Right kidney (tissue), 9 donors: ENCODE data around the gene TP53RK.

Source experiments
- DNase-seq: peaks from one replicate; pipeline ENCODE4 v3.0.0-alpha.2; 2016
- long read RNA-seq, 8 donors: transcript quantifications; one replicate each; lab custom pipeline, GENCODE V29; 2026

Gene TP53RK
- long read RNA-seq, donor 1, transcript TP53RK-202 (2 exons, 3,515 nt) = major isoform, 15 of 15 reads
- long read RNA-seq, donor 1, partial matches to known transcripts = 0 of 15 reads
- long read RNA-seq, donor 1, other reads (novel, unspliced or antisense) = 0 of 15 reads
- long read RNA-seq, donor 2, transcript TP53RK-202 (2 exons, 3,515 nt) = major isoform, 12 of 15 reads
- long read RNA-seq, donor 2, partial matches to known transcripts = 0 of 15 reads
- long read RNA-seq, donor 2, other reads (novel, unspliced or antisense) = 0 of 15 reads
- long read RNA-seq, donor 3, transcript TP53RK-202 (2 exons, 3,515 nt) = major isoform, 12 of 12 reads
- long read RNA-seq, donor 3, partial matches to known transcripts = 0 of 12 reads
- long read RNA-seq, donor 3, other reads (novel, unspliced or antisense) = 0 of 12 reads
- long read RNA-seq, donor 4, transcript TP53RK-202 (2 exons, 3,515 nt) = major isoform, 11 of 11 reads
- long read RNA-seq, donor 4, partial matches to known transcripts = 0 of 11 reads
- long read RNA-seq, donor 4, other reads (novel, unspliced or antisense) = 0 of 11 reads
- long read RNA-seq, donor 5, transcript TP53RK-202 (2 exons, 3,515 nt) = major isoform, 11 of 12 reads
- long read RNA-seq, donor 5, partial matches to known transcripts = 0 of 12 reads
- long read RNA-seq, donor 5, other reads (novel, unspliced or antisense) = 0 of 12 reads
- long read RNA-seq, donor 6, transcript TP53RK-202 (2 exons, 3,515 nt) = major isoform, 14 of 15 reads
- long read RNA-seq, donor 6, partial matches to known transcripts = 0 of 15 reads
- long read RNA-seq, donor 6, other reads (novel, unspliced or antisense) = 0 of 15 reads
- long read RNA-seq, donor 7, transcript TP53RK-202 (2 exons, 3,515 nt) = major isoform, 24 of 24 reads
- long read RNA-seq, donor 7, partial matches to known transcripts = 0 of 24 reads
- long read RNA-seq, donor 7, other reads (novel, unspliced or antisense) = 0 of 24 reads
- long read RNA-seq, donor 8, transcript TP53RK-202 (2 exons, 3,515 nt) = major isoform, 14 of 15 reads
- long read RNA-seq, donor 8, partial matches to known transcripts = 0 of 15 reads
- long read RNA-seq, donor 8, other reads (novel, unspliced or antisense) = 0 of 15 reads

DNA sequence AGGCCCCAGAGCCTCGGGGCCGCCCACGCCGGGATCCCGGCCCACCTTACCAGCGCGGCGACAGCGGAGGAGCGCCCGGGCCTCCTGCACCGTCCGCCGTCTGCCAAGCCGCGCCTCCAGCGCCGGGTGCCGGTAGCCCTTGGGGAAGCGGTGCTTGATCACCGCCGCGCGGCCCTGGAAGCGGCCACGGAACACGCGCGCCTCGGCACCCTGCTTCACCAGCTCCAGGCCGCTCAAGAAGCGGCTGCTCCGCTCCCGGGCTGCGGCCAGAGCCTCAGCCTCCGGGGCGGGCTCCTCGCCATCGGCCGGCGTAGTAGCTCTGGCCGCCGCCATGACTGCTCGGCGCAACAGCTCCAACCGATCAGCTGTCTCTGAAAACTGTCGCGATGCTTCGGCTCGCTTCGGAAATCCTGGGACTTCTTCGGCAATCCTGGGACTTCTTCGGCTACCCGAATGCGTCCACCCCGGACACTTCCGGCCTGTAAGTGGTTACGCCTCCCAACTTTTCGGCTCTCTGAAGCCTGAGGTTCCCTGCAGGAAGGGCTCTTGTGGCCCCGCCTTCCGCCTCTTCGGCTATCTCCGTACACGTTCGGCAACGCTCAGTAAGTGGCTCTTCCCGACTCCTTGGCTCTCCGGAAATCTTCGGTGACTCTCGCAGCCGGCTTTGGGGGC is at the start of gene TP53RK:
Gene TP53RK (minus strand): TSS at position 363 of the 672 bp plus-strand sequence. CDS start 30 bp downstream, at position 333.
- peak; percentile 98 for DNase-seq

- DNase-seq = no peak
These were observed 46.2 kb upstream of the TP53RK start for GRCh38 chr20:46735436-46735835.

DNA sequence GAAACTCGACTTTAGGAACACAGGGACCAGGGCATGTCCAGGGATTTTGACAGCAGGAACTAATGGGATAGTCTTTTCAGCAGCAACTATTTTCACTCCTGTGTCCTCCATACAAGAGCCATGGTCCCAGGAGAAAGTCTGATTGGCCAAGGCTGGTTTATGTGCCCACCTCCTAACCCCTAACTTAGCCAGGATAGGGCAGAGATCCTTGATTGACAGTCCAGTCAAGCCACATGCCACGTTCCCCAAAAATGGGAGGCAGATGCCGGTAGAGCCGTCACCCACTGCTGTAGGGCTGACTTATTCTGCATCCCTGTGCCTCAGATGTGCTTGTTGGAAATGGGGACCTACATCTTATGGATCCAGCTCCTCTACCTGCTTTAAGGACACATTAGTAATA is 42.5 kb upstream of the TP53RK start:
- DNase-seq = no peak

DNA sequence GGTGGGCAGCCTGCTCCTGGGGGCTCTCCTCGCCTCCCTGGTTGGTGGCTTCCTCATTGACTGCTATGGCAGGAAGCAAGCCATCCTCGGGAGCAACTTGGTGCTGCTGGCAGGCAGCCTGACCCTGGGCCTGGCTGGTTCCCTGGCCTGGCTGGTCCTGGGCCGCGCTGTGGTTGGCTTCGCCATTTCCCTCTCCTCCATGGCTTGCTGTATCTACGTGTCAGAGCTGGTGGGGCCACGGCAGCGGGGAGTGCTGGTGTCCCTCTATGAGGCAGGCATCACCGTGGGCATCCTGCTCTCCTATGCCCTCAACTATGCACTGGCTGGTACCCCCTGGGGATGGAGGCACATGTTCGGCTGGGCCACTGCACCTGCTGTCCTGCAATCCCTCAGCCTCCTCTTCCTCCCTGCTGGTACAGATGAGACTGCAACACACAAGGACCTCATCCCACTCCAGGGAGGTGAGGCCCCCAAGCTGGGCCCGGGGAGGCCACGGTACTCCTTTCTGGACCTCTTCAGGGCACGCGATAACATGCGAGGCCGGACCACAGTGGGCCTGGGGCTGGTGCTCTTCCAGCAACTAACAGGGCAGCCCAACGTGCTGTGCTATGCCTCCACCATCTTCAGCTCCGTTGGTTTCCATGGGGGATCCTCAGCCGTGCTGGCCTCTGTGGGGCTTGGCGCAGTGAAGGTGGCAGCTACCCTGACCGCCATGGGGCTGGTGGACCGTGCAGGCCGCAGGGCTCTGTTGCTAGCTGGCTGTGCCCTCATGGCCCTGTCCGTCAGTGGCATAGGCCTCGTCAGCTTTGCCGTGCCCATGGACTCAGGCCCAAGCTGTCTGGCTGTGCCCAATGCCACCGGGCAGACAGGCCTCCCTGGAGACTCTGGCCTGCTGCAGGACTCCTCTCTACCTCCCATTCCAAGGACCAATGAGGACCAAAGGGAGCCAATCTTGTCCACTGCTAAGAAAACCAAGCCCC is 36.2 kb upstream of the TP53RK start:
- DNase-seq = no peak

DNA sequence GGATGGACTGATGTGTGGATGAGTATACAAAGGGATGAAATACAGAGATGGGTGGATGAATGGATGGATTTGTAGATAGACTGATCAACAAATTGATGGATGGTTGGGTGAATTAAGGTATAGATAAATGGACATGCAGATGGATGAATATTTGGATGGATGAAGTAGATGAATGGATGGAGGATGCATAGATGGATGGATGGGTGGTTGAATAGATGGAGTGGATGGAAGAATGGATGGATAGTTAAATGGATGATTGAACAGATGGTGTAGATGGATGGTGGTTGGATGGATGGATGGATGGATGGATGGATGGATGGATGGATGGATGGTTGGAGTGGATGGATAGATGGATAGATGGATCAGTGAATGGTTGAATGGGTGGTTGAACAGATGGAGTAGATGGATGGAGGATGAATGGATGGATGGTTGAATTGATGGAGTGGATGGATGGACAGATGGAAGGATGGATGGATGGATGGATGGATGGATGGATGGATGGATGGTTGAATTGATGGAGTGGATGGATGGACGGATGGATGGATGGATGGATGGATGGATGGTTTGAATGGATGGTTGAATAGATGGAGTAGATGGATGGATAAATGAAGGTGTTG is 35.2 kb upstream of the TP53RK start:
- no peak for DNase-seq

- no peak for DNase-seq
These were observed 33.8 kb upstream of the TP53RK start for GRCh38 chr20:46723039-46723438.

GRCh38 chr20:46722450-46722849 is 33.2 kb upstream of the TP53RK start:
- DNase-seq = no peak

GRCh38 chr20:46721476-46721875 is 32.2 kb upstream of the TP53RK start:
- no peak for DNase-seq

- no peak for DNase-seq
These were observed 31.7 kb upstream of the TP53RK start for GRCh38 chr20:46720776-46721425.

DNA sequence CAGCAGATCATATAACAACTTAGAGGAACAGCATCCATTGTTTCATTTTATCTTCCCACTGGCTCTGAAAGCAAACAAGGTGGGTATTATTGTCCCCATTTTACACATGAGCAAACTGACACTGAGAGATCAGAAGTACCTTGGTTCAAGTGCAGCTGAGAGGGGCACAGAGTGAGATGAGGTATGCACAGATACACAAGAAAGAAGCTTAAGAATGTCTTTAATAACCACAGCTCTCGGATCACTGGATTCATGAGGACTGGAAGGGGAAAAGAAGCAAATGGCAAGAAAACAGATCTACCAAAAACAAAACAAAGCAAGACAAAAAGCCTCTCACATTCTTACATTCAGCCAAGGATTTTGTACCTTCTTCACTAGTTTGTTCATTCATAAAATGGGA is 30.8 kb upstream of the TP53RK start:
- DNase-seq = no peak

DNA sequence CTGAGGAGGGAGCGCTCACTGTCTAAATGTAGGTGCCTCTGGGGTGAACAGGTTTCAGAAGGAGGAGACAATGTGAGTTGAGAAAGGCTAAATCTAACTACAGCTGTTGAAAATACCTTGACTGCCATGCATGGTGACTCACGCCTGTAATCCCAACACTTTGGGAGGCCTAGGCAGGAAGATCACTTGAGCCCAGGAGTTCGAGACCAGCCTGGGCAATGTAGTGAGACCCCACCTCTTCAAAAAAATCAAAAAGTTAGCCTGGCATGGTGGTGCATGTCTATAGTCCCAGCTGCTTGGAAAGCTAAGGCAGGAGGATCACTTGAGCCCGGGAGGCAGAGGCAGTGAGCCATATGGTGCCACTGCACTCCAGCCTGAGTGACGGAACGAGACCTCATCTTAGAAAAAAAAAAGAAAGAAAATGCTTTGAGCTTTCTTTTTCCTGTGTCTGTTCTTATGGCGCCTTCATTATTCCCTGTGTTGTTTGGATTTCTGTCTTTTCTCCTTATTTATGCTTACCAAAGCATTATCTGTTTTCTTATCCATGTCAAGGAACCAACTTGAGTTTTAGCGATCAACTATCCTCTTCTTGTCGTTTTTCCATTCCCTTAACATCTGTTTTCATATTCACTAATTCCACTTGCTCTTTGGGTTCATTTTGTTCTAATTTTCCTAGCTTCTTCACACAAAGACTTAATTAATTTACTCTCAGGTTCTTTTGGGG is 28.7 kb upstream of the TP53RK start:
- no peak for DNase-seq

- DNase-seq = no peak
These were observed 26.1 kb upstream of the TP53RK start for GRCh38 chr20:46715292-46715756.

DNA sequence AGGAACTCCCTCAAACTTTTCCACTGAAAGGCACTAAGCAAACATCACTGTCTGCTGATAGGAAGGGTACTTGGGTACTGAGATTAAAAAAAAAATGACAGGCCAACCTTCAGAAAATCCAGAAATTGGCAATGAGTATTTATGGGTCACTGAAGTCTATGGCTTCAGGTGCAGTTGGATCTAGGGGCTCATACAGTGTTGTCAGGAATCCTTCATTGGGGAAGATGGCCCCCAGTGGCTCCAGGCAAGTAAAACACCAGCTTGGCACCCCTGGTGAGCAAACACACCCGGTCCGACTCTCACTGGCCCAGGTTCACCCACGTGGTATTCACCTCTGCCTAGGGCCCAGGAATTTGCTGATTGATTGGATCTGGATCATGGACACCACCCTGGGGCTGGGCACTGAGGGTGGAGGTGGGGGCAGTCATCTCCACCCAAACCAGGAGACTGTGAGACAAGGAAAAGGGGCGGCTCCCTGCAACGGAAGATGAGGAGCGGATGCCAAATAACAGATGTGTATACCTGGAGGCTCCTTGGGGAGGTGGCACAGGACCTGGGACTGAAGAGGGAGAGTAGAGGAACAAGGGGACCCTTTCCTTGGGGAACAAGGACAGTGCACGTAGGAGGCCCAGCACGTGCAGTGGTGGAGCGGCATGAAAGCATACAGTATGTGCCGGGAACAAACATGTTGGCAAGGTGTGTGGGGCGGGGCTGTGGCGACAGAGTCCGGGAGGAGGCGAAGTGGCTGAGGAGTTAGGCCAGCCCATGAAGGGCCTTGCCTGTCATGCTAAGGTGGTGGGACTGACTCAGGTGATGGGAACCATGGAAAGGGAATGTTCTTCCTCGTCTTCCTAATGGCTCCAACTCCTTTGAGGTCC is 25.0 kb upstream of the TP53RK start:
- DNase-seq = no peak

GRCh38 chr20:46712056-46712636 is 22.9 kb upstream of the TP53RK start:
- no peak for DNase-seq

DNA sequence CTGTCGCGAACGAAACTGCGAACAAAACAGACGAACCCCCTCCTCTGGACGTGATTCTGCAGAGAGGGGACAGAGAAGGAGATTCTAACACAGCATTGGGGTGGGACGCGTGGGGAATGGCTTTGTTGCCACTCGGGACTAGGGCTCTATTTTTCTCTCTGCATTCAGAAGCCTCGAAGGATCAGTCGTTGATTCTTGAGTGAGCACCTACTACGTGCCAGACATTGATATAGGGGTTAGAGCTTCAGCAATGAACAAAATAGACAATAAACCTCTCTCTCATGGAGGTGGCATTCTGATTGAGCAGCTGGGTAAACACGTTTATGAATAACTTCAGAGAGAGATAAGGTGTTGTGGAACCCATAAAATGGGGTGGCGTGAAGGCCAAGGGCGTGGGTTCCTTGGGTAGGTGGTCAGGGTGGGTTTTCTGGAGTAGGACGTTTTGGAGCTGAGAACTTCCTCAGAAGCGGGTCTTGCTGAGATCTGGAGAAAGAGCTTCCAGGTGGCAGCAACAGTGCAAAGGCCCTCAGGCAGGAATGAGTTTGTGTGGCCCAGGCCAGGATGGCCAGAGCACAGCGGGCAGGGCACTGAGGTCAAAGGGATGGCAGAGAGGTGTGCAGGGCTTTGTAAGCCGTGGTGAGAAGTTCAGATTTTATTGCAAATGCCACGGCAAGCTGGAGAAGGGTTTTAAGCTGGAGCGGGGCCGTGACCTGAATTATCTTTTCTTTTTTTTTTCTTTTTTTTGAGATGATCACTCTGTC is 21.1 kb upstream of the TP53RK start:
- no peak for DNase-seq

DNA sequence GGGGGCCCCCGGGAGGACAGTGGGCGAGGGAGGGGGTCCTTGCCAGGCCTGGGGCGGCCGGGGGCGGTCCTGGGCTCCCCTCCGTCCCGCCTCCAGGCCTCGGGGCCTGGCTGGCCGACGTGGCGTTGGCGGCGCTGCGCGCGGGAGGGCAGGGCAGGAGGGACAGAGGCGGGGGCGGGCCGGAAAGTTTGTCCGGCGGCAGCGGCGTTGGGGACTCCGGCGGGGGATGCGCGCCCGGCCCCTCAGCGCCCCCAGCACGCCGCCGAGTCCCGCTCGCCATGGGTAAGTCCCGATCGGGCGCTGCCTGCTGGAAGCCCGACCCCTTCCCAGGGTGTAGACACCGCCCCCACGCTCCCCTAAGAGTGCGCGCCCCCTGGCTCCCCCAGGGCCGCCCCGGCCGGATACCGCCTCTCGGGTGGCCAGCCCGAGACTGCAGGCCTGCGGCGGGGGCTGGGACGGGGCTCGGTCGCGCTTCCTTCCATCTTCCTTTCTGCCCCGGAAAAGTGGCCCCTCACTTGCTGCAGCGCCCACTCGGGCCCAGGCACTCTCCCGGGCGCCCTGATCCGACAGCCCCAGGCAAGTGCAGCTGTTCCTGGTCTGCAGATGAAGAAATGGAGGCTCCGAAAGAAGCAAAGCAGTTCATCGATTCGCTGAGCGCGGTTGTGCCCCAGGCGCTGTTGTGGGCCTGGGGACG is 20.4 kb upstream of the TP53RK start, which contains the start of gene SLC2A10:
Gene SLC2A10 (plus strand): TSS at position 191 of the 694 bp plus-strand sequence. CDS start 88 bp downstream, at position 279.
- DNase-seq = peak; percentile 84
